ENCODE data around the gene KL. TPM values are rescaled to one million over a fixed set of nuclear protein-coding genes. Genes with fewer than 3 reads are reported as not detected.

Gene KL
- total RNA-seq, 4 donors from 2014 or later, result 1.4 to 4.5 (median 2.8) TPM

GRCh38 chr13:33108620-33109019 is 92.4 kb downstream of the KL start:
- WGBS, 2 donors, result 93 to 97% methylated on average over 5 of the region's 5 CpGs
- Histone ChIP-seq H3K4me1 (peaks cover 0 to 21% of the 10 kb centered on the region in 2 donors), H3K4me3 (replicated peaks in 1 of 3) (no peak overlapping the region), H3K36me3 (peaks cover 55 to 75% of the 10 kb centered on the region in 2 donors), H3K9me3 (no peaks in the 10 kb centered on the region), H3K27me3 (no peaks in the 10 kb centered on the region), H3K27ac (no peak overlapping the region)
- intact Hi-C loops (cut with DNase I), result no loop called here
- DNase-seq, result no peak
- TF ChIP-seq CTCF (IDR thresholded peaks at IDR 0.05) (no peak), POLR2A (IDR thresholded peaks at IDR 0.05) (no peak)

- DNase-seq, result no peak
- WGBS, 2 donors, result 77 to 92% methylated on average over 2 of the region's 2 CpGs
- no peaks in the 10 kb centered on the region for H3K9me3 ChIP-seq
- TF ChIP-seq CTCF (IDR thresholded peaks at IDR 0.05), result no peak
- TF ChIP-seq POLR2A (IDR thresholded peaks at IDR 0.05), result no peak
- H3K36me3 ChIP-seq, result peaks cover 59 to 82% of the 10 kb centered on the region in 2 donors
- no peaks in the 10 kb centered on the region for H3K27me3 ChIP-seq
- intact Hi-C loops (cut with DNase I), result no loop called here
- H3K27ac ChIP-seq, result no peak overlapping the region
- H3K4me1 ChIP-seq, result peaks cover 0 to 21% of the 10 kb centered on the region in 2 donors
- H3K4me3 ChIP-seq (replicated peaks in 1 of 3), result no peak overlapping the region
Measured at GRCh38 chr13:33109271-33109697, 93.1 kb downstream of the KL start.

- intact Hi-C loops (cut with DNase I), result no loop called here
- H3K36me3 ChIP-seq, result peaks cover 60 to 76% of the 10 kb centered on the region in 2 donors
- 84 to 86% methylated on average over 10 of the region's 10 CpGs for WGBS, 2 donors
- peaks cover 0 to 21% of the 10 kb centered on the region in 2 donors for H3K4me1 ChIP-seq
- H3K9me3 ChIP-seq, result no peaks in the 10 kb centered on the region
- no peaks in the 10 kb centered on the region for H3K27me3 ChIP-seq
- H3K27ac ChIP-seq, result peak overlapping the region in 1 of 3 donors; percentile 11
- DNase-seq, result no peak
- TF ChIP-seq CTCF (IDR thresholded peaks at IDR 0.05), result peak in 1 of 6 experiments; percentile 28
- TF ChIP-seq POLR2A (IDR thresholded peaks at IDR 0.05), result no peak
- H3K4me3 ChIP-seq (replicated peaks in 1 of 3), result no peak overlapping the region
Measured at GRCh38 chr13:33109801-33110200, 93.6 kb downstream of the KL start.

- H3K4me1 ChIP-seq, result peaks cover 0 to 21% of the 10 kb centered on the region in 2 donors
- intact Hi-C loops (cut with DNase I), result no loop called here
Measured at GRCh38 chr13:33110386-33110712, 94.1 kb downstream of the KL start.

More at GRCh38 chr13:33110386-33110712, 94.1 kb downstream of the KL start:
- H3K9me3 ChIP-seq, result no peaks in the 10 kb centered on the region
- peaks cover 61 to 75% of the 10 kb centered on the region in 2 donors for H3K36me3 ChIP-seq
- no peak for TF ChIP-seq CTCF (IDR thresholded peaks at IDR 0.05)
- no peak for TF ChIP-seq POLR2A (IDR thresholded peaks at IDR 0.05)
- peak overlapping the region in 2 of 3 donors; percentile 5 to 20 for H3K27ac ChIP-seq
- H3K4me3 ChIP-seq (replicated peaks in 1 of 3), result no peak overlapping the region
- no peak for DNase-seq
- 85 to 88% methylated on average over 5 of the region's 5 CpGs for WGBS, 2 donors
- no peaks in the 10 kb centered on the region for H3K27me3 ChIP-seq

Measured in thyroid gland (tissue), 4 donors.